Breast epithelium (tissue), 3 donors: ENCODE data around the gene OR10G7.

ENCODE experiments used
- POLR2AphosphoS5 ChIP-seq, 3 donors: sonication (generic); formaldehyde crosslinking; IDR thresholded peaks; one replicate each; pipeline ENCODE4 v1.6.1; 2017; ENCODE audit warnings: antibody characterized with exemption in 3 of 3
- TF ChIP-seq, protein P1 (sequence below), 3 donors: fragments of 450-650 bp; IDR thresholded peaks; one replicate each; pipeline ENCODE4 v1.5.1; 2016 to 2017; ENCODE audit warnings: antibody characterized with exemption in 3 of 3, mild to moderate bottlenecking in 3 of 3, moderate library complexity in 3 of 3

DNA sequence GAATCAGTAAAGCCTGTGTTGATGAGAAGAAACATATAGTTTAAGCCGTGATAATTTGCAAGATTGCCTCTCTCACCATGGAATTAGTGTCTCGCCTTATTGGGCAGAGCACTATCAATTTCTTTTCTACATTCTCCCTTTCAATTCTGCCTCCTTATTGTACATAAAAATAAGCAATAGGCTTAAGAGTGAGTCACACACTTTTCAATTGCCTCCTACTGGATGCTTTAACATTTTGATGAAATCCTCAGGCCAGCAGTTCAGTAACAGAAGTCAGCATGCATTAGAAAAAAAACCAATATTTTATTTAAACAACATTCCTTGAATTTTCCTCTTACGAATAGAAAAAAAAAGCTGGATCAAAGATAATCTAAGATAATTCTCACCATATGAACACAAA, 40.4 kb upstream of the OR10G7 start:
- no peak for TF ChIP-seq POLR2AphosphoS5 (IDR thresholded peaks at IDR 0.05)
- TF ChIP-seq, protein P1, sequence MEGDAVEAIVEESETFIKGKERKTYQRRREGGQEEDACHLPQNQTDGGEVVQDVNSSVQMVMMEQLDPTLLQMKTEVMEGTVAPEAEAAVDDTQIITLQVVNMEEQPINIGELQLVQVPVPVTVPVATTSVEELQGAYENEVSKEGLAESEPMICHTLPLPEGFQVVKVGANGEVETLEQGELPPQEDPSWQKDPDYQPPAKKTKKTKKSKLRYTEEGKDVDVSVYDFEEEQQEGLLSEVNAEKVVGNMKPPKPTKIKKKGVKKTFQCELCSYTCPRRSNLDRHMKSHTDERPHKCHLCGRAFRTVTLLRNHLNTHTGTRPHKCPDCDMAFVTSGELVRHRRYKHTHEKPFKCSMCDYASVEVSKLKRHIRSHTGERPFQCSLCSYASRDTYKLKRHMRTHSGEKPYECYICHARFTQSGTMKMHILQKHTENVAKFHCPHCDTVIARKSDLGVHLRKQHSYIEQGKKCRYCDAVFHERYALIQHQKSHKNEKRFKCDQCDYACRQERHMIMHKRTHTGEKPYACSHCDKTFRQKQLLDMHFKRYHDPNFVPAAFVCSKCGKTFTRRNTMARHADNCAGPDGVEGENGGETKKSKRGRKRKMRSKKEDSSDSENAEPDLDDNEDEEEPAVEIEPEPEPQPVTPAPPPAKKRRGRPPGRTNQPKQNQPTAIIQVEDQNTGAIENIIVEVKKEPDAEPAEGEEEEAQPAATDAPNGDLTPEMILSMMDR (IDR thresholded peaks at IDR 0.05), result no peak
